Breast epithelium (tissue), 3 donors: ENCODE results near the gene OR6C74.

Experiments used
- CTCF ChIP-seq, 3 donors: fragments of 450-650 bp; IDR thresholded peaks; one replicate each; pipeline ENCODE4 v1.5.1; 2016 to 2017; ENCODE audit warnings: antibody characterized with exemption in 3 of 3, mild to moderate bottlenecking in 3 of 3, moderate library complexity in 3 of 3
- POLR2AphosphoS5 ChIP-seq, 3 donors: sonication (generic); formaldehyde crosslinking; IDR thresholded peaks; one replicate each; pipeline ENCODE4 v1.6.1; 2017; ENCODE audit warnings: antibody characterized with exemption in 3 of 3

DNA sequence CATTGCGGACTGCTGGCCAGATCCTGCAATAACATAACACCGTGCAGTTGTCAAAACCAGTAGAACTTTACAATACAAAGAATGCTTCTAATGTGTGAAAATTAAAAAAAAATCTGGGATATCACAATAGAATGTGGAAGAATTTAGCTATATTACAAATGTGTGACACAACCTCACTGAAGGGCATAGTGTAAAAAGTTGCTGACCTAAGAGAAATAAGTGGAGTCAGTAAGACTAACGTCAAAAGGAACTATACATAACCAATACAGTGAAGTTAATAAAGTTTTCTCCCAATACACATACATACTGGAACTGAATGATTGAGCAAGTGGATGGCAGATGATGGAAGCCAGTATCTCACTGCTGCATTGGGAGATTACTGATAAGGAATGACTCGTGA lies 12.4 kb downstream of the OR6C74 start:
- TF ChIP-seq CTCF (IDR thresholded peaks at IDR 0.05) (no peak), POLR2AphosphoS5 (IDR thresholded peaks at IDR 0.05) (no peak)
